Left forelimb (tissue), 1 donor: Measurements from ENCODE around the gene RAPGEF2.
"Not testable (repeated sequence)": the region's sequence is repeated elsewhere in the genome, so short reads cannot be mapped to it uniquely, and the experiment has no call there.

Experiments
- DNase-seq: peaks from one replicate; pipeline ENCODE4 v3.0.0-alpha.2; 2018; ENCODE audit warnings: low spot score

Gene RAPGEF2

GRCh38 chr4:159162576-159162975 is 59.7 kb downstream of the RAPGEF2 start:
- no peak for DNase-seq

- DNase-seq: no peak
Measured at GRCh38 chr4:159163521-159163920, 60.6 kb downstream of the RAPGEF2 start.

GRCh38 chr4:159169404-159170302 is 66.8 kb downstream of the RAPGEF2 start:
- no peak for DNase-seq

- no peak for DNase-seq
Measured at GRCh38 chr4:159171287-159171686, 68.4 kb downstream of the RAPGEF2 start.

- DNase-seq: no peak
Measured at GRCh38 chr4:159173886-159174285, 71.0 kb downstream of the RAPGEF2 start.

GRCh38 chr4:159174645-159175084 is 71.8 kb downstream of the RAPGEF2 start:
- no peak for DNase-seq

- peak; percentile 73 for DNase-seq
Measured at GRCh38 chr4:159175085-159175988, 72.5 kb downstream of the RAPGEF2 start.

- no peak for DNase-seq
Measured at GRCh38 chr4:159175989-159176375, 73.1 kb downstream of the RAPGEF2 start.

- DNase-seq: no peak
Measured at GRCh38 chr4:159177265-159178150, 74.6 kb downstream of the RAPGEF2 start.

- no peak for DNase-seq
Measured at GRCh38 chr4:159178151-159178546, 75.3 kb downstream of the RAPGEF2 start.

- no peak for DNase-seq
Measured at GRCh38 chr4:159178979-159179969, 76.4 kb downstream of the RAPGEF2 start.

GRCh38 chr4:159183885-159184605 is 81.2 kb downstream of the RAPGEF2 start:
- not testable (repeated sequence) for DNase-seq

GRCh38 chr4:159185591-159186023 is 82.7 kb downstream of the RAPGEF2 start:
- DNase-seq: no peak

- no peak for DNase-seq
Measured at GRCh38 chr4:159188646-159189045, 85.8 kb downstream of the RAPGEF2 start.

- DNase-seq: no peak
Measured at GRCh38 chr4:159190651-159191050, 87.8 kb downstream of the RAPGEF2 start.

- no peak for DNase-seq
Measured at GRCh38 chr4:159191989-159192388, 89.1 kb downstream of the RAPGEF2 start.

GRCh38 chr4:159193046-159193620 is 90.3 kb downstream of the RAPGEF2 start:
- DNase-seq: no peak

GRCh38 chr4:159195361-159195769 is 92.5 kb downstream of the RAPGEF2 start:
- DNase-seq: no peak

GRCh38 chr4:159197260-159197884 is 94.5 kb downstream of the RAPGEF2 start:
- DNase-seq: no peak
